HG03039 (cell line): ENCODE results near the gene NKG7.

ENCODE experiments used
- ATAC-seq: cut with Tn5 transposase; IDR thresholded peaks from one replicate; pipeline ENCODE4 v1.9.1; 2021; ENCODE audit warnings: mild to moderate bottlenecking, moderate library complexity; ENCODE audit not compliant: unreplicated experiment

NKG7 gene

DNA sequence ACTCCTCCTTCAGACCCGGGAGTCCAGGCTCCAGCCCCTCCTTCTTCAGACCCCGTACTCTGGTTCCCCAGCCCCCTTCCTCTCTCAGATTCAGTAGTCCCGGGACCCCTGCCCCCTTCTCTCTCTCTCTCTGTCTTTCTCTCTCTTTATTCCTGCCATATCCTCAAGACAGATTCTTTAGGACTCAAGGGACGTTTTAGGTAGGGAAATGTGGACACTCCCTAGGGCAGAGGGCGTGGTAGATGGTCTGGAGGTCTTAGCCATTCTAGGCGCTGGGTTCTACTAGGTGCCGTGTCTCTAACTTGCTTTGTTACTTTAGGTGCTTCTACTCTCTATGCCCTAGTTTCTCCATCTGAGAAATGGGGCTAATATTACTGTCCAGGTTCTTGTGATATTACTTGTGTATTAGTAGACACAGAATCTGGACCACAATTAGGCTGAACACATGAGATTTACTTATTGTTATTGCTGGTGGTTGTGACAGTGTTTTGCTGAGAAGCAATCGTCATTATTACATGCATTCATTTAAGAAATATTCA is 18.7 kb upstream of the NKG7 start:
- no peak for ATAC-seq

DNA sequence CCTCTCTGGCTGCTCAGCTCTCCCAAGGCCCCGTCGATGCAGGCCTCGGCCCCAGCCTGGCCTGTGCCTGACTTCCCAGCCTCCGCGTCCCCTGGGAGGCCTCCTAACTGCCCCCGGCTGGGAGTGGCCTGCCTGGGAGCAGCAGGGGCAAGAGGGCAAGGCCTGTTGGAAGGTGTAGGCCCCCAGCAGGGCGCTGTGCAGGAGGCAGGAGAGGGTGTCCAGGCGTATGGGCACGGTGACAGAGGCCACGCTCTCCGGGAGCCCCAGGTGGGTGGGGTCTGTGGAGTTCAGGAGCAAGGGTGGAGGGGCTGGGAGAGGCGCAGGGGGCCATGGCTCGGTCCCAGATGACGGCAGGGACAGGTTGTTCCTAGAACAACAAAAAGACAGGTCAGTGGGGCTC is 16.7 kb upstream of the NKG7 start:
- no peak for ATAC-seq

DNA sequence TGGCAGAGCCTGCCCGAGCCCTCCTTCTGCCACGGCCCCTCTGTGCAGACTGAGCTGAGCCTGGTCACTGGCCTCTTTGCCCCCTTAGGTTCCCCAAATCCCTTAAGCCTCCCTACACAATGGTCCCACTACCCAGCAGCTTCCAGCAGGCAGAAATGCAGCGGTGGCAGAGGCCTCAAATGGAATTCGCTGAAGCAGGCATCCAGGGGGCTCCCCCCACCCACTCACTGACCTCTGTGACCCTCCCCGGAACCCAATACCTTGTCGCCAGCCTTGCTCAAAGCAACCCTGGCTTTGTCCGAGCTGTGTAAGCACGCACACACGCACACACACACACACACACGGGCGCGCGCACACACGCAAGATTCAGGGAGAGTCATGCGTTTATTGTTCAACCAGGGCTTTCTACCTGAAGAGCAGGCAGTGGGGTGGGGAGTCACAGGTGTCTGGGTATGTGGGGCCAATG is 15.5 kb upstream of the NKG7 start, which contains the start of gene LIM2:
LIM2 (minus strand) TSS at position 51 of the 466 bp plus-strand sequence. CDS start 531 bp downstream, outside the sequence.
- no peak for ATAC-seq

DNA sequence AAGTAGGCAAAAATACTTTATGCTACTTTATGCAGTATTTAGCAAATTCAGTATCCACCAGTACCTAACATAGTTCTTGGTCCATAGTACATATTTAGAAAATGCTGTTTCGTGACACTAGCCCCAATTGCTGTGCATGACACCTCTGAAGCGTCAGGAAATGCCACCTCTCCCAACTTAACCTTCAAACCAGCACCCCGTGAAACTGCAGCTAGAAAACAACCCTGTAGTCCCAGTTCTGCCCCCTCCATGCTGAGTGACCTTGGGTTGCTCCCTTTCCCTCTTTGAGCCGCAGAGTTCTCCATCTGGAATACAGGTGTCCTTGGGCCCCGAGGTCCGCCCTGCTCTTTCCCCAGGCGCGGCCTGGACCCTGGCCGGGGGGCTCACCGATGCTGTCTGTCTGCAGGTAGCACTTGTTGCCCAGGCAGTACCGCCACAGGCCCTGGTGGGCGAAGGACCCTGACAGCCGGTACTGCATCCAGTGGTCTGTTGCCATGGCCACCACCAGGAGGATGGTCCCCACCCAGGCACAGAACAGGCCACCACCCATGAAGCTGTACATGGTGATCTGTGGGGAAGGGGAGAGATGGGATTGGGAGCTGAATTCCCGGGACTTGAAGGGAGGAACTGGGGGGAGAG is 14.5 kb upstream of the NKG7 start:
- no peak for ATAC-seq

DNA sequence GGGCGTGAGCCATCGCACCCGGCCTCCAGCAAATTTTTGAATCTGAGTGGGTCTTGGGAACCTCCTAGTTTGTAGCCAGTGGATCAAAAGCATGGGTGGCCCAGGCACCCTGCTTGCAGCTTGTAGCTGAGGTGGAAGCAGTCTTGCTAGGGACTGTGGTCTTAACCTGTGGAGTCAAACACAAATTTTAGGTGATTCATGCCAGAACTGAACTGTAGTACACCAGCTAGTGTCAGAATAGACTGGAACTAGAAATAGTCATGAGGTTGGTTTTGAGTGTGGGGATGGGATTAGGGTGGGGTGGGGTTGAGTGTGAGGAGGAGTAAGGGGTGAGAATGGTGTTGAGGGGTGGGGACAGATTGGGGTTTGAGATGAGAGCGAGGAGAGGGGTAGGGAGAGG is 9.6 kb upstream of the NKG7 start:
- ATAC-seq: no peak

DNA sequence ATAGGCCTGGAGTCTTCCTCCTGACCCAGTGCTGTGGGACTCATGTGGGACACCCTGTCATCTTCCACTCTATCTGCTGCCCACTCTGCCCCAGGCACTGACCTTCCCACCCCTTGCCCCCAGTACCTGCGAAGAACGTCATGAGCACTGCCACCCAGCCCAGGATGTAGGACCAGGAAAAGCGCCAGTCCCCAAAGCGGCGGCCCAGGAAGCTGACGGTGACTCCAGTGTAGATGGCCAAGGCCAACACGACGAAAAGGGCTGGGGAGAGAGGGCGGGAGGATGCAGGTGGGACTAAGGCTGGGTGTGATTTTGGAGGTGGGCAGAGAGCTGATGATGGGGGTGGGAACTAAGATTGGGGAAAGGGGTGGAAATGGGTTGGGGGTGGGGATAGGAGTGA is 7.9 kb upstream of the NKG7 start:
- no peak for ATAC-seq

DNA sequence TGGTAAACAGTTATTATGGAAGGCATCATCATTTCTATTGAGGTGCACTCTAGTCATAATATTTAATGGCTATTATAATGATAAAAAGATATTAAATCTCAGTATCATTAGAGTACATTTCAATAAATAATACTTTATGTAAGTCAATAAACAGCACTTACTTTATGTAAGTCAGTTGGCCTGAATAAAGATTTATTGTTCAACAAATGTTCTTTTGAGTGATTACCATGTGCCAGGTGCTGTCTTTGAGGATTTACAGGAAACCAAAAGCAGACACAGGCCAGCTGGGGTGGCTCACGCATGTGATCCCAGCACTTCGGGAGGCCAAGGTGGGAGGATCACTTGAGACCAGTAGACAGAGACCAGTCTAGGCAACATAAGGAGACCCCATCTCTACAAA is 5.0 kb upstream of the NKG7 start:
- no peak for ATAC-seq

DNA sequence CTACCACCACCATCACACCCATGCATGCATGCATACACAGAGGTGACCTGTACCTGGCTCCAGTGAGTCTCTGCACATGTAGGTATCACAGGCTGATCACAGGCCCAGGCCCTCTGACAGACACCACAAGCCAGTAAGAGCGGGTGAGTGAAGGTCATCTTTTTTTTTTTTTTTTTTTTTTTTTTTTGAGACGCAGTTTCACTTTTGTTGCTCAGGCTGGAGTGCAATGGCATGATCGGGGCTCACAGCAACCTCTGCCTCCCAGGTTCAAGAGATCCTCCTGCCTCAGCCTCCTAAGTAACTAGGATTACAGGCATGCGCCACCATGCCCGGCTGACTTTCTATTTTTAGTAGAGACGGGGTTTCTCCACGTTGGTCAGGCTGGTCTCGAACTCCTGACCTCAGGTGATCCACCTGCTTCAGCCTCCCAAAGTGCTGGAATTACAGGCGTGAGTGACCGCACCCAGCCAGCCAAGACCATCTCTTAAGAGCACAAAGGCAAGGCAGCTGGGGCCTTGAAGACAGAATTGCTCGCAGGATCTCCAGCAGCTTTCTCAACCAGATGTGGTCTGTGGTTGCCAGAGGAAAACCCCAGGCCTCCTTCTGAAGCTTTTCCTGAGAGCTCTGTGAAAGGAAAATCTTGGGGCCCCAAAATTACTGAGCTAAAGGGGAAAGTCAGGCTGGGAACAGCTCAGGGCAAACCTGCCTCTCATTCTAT is 3.2 kb upstream of the NKG7 start:
- no peak for ATAC-seq

DNA sequence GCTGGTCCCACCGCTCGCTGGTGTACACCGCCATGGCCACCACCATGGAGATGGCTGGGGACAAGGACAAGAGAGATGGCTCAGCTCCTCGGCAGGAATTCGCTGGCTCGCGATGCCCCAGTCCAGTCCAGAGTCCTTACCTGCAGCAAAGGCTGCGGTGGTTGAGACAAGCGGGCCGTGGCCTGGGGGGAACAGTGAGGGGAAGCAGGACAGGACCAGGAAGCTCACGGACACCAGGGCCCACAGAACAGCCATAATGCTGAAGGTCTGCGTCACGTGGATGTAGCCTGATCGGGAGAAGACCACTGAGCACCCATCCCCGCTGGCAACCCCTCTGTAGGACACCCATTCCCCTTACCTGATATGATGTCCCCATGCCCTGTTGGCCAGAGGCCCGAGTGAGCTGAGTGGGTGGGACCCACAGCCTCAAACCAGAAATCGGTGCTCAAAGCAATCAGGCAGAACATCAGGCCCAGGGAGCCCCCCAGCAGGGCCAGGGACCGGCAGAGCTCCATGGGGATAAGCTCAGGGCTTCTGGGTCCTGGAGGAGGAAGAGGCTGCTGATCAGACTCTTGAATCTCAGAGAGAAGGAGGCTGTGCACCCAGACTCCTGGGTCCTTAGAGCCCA is 319 bp downstream of the NKG7 start:
- no peak for ATAC-seq

DNA sequence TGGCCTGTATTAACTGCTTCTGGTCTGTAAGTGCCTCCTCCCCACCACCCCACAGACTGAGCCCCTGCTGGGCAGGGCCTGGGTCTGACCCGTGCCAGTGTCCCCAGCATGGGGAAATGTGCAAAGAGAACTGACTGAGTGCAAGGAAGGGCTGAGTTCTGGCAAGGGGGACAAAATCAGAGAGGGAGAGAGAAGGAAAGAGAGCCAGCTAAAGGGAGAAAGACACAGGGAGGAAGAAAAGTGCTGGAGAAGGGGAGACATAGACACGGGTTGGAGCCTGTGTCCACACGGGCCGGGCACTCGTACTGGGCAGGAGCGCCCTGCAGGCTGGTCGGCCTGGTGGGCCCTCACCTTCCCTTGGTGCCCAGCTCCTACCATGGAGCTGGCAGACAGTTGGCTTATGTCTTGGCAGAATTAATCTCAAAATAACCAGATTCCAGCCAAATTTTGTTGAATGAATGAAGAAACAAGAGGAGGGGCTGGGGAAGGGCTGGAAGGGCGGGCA is 1.2 kb downstream of the NKG7 start:
- ATAC-seq: no peak

DNA sequence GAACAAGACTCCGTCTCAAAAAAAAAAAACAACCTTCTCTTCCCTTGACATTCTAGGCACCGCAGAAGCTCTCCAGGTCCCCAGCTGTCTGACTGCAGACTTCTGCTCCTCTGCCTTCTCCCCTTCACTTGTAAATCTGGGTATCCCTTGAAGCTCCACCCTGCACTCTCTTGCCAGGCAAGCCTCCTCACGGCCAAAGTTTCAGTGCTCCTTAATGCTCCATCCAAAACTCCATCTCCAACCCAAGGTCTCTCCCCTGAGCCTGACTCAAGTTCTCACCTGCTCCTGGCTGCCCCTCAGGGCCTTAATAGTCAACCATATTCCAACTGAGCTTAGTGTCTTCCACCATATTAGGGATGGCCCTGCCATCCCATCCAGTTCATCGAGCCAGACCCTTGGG is 2.2 kb downstream of the NKG7 start:
- ATAC-seq: no peak

DNA sequence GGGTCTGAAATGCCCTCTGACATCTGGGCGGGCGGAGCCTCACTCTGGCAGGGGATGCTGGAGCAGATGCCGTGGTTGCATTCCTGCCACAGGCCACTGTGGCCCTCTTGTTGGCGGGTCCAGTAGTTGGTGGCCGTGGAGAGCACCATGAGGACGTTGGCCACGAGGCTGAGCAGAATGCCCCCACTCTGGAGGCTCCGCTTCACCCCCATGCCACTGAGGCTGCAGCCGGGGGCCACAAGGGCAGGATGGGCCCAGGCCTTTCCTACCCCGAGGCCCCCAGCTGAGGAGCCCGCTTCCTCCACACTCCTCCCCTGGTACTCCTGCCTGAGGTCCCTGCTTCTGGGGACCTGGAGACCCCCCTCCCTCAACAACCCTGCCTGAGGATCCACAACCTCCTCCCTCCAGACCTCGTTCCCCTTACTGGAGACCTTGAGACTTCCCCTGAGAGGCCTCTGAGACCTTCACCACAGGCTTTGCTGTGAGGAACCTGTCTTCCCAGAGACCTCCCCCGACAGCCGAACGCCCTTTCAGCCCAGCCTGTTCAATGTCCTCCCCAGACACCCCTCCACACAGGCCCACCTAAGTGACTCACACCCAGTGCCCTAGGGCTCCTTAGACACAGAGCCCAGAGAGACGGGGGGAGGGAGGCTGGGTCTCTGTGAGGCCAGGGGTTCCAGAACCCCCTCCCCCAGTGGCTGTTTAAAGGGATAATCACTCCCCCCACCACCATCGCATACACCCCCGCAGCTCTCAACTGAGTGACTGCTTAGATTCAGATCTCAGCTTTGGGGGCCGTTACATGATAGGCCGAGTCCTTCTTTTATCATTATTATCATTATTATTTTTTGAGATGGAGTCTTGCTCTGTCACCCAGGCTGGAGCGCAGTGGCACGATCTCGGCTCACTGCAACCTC is 3.8 kb downstream of the NKG7 start, which contains the start of gene CLDND2:
CLDND2 (minus strand) TSS at position 638 of the 917 bp plus-strand sequence; CDS start at position 212, 426 bp downstream.
- no peak for ATAC-seq

DNA sequence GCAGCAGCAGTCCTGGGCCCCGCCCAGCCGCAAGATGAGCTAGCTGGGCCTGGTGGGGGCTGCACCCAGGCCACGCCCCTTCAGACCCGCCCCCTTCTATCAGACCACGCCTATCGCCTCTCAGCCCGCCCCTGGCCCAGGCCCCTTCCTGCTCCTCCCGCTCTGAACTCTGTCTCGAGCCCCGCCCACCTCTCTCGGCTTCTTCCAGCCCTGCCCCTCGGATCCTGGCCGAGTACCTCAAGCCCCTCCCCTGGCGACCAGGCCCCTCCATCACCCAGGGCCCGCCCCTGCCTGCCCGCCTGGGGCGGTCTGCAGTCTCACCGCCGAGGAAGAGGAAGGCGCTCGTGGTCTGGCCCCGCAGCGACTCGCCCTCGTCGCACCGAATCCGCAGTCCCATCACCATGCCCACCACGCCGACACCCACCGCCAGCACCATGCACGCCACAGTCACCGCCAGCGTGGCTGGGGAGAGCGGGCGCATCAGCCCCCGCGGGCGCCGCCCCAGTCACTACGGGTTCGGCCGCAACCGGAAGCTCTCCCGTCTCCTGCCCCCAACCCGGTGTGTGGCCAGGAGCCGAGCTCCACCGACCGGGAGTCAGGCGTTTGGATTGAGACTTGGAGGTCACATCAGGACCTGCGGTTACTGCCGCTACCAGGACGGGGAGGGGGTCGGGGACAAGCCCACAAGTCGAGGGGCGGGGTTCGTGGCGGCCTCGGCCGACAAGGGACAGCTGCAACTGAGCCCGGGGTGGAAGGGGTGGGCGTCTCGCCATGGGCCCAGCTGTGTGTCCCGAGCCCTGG is 4.7 kb downstream of the NKG7 start:
- peak; percentile 63 for ATAC-seq

DNA sequence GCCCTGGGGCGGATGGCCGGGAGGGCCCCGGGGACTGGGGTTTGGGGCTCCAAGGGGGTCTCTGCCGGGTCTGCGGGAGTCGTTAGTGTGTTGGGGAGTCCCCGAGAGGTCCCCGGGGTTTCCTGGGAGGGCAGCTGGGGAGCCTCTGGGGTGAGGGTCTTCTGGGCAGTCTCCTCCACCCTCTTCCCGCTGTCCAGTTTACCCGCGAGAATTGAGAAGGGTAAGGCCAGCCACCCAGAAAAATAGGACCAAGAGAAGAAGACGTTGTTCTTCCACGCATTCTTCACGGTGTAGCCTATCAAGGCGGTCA is 5.2 kb downstream of the NKG7 start:
- no peak for ATAC-seq

DNA sequence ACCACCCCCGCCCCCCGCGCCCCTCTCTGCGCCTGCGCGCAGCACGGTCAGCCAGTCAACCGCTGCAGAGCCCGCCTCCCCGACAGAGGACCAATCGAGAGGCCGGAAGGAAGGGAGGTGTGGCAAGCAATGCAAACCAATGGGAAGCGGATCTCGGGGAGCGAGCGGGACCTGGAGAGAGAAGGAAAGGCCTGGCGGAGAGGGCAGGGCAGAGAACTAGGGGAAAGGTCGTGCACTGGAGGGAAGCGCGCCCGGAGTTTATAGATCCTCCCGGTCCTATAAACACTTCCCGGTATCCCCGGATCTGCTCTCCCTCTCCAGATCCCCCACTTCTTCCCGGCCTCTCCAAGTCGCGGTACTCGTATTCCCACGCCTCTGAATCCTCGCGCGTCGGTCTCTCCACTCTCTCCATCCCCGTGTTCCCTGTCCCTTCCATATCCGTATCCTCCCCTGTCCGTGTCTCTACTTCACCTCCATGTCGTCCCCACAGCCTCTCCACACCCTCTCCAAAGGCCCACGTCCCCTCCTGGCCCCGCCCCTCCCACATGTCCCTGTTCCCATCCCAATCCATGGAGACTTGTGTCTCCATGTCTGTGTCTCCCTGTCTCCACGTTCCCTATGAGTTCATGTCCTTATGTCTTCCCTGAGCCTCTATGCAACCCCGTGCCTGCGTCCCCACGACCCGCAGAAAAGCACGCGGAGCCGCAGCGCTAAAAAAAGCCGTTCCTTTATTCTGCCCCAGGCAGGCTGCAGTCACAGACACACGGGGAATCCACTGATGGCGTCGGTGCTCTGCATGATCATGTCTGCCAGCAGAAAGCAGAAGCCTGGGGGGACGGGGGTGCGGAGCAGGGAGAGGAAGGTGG is 5.8 kb downstream of the NKG7 start:
- ATAC-seq: peak; percentile 42

DNA sequence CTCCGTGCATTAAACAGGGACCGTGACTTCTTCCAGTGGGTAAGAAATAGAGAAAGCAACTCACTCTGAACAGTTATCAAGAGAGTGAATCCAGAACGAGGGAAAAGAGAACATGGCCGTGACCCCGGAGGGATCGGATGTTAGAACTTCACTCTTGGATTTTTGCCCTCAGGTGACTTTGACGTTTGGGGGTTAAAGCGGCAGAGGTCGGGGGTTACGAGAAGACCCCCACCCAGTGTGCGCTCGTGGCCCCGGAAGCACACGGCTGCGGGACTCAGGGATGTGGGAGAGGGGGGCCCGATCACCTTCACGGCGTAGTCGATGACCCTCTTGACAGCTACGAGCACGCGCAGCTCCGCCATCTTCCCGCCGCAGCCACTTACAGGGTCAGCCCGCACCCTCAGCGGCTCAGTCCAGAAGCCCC is 6.5 kb downstream of the NKG7 start, which contains the start of gene ETFB:
ETFB (minus strand) TSS at position 424 of the 424 bp plus-strand sequence; CDS start at position 362, 62 bp downstream.
- no peak for ATAC-seq

DNA sequence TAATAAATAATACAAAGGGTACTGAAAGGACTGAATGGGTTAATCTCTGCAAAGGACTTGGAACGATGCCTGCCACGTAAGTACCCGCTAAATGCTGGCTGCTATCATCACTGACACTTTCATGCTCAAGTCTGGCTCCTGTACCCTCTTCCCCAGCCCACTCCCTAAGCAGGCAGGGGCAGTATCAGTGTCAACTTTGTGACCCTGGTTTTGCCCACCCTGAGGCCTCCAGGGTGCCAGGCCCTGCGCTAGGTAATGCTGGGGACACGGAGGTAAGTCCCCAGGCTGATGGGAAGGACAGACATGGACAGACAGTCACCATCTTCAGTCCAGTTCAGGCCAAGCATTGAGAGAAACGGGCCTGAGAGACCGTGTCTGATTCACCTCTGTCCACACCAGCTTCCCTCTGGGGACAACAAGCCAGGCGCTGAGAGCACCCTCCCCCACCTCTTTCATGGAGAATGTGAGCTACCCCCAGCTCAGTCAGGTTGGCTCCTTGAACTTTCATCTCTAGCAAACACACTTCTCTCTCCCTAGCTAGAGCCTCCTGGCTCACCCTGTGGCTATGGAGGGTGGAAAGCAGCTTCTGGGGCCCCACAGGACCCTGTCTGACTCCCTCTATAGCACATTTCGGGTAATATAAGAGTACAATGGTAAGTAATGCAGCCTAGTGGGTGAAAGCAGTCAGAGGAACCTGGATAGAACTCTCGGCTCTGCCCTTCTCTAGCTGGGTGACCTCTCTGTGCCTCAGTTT is 7.1 kb downstream of the NKG7 start:
- no peak for ATAC-seq
